HL-60 (cell line): Measurements from ENCODE around the gene RNF32.

Source experiments
- POLR2AphosphoS5 ChIP-seq: IDR thresholded peaks from 2 replicates; pipeline ENCODE4 v1.6.1; 2012; ENCODE audit warnings: low read depth
- SPI1 ChIP-seq: IDR thresholded peaks from 2 replicates; pipeline ENCODE4 v1.6.1; 2012; ENCODE audit warnings: low read depth, mild to moderate bottlenecking, borderline replicate concordance
- TF ChIP-seq, protein P1 (sequence below): IDR thresholded peaks from one replicate; pipeline ENCODE4 v1.5.1; 2011; ENCODE audit warnings: low read length, control low read depth, inconsistent platforms; ENCODE audit not compliant: insufficient read depth
- TF ChIP-seq, protein P2 (sequence below): IDR thresholded peaks from 2 replicates; pipeline ENCODE4 v1.6.1; 2012; ENCODE audit warnings: low read depth; ENCODE audit not compliant: insufficient replicate concordance

DNA sequence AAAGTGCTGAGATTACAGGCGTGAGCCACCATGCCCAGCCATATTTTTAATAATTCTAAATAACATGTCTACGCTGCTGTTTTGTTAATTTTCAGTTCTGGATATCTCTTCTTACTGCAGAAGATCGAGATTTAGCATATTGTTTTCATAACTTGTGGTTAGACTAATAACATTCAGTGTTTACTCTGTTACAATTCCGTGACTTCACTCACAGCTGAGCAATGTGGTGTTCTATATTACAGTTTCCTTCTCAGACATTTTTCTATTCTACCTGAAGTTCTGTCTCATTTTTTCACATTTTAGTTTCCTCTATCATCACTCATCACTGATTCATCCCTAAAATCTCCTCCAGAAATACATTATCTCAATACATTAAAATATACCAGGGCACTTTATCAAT lies 10.9 kb downstream of the RNF32 start:
- TF ChIP-seq POLR2AphosphoS5 (no peak), SPI1 (no peak)
- TF ChIP-seq, protein P1, sequence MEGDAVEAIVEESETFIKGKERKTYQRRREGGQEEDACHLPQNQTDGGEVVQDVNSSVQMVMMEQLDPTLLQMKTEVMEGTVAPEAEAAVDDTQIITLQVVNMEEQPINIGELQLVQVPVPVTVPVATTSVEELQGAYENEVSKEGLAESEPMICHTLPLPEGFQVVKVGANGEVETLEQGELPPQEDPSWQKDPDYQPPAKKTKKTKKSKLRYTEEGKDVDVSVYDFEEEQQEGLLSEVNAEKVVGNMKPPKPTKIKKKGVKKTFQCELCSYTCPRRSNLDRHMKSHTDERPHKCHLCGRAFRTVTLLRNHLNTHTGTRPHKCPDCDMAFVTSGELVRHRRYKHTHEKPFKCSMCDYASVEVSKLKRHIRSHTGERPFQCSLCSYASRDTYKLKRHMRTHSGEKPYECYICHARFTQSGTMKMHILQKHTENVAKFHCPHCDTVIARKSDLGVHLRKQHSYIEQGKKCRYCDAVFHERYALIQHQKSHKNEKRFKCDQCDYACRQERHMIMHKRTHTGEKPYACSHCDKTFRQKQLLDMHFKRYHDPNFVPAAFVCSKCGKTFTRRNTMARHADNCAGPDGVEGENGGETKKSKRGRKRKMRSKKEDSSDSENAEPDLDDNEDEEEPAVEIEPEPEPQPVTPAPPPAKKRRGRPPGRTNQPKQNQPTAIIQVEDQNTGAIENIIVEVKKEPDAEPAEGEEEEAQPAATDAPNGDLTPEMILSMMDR = no peak
- TF ChIP-seq, protein P2, sequence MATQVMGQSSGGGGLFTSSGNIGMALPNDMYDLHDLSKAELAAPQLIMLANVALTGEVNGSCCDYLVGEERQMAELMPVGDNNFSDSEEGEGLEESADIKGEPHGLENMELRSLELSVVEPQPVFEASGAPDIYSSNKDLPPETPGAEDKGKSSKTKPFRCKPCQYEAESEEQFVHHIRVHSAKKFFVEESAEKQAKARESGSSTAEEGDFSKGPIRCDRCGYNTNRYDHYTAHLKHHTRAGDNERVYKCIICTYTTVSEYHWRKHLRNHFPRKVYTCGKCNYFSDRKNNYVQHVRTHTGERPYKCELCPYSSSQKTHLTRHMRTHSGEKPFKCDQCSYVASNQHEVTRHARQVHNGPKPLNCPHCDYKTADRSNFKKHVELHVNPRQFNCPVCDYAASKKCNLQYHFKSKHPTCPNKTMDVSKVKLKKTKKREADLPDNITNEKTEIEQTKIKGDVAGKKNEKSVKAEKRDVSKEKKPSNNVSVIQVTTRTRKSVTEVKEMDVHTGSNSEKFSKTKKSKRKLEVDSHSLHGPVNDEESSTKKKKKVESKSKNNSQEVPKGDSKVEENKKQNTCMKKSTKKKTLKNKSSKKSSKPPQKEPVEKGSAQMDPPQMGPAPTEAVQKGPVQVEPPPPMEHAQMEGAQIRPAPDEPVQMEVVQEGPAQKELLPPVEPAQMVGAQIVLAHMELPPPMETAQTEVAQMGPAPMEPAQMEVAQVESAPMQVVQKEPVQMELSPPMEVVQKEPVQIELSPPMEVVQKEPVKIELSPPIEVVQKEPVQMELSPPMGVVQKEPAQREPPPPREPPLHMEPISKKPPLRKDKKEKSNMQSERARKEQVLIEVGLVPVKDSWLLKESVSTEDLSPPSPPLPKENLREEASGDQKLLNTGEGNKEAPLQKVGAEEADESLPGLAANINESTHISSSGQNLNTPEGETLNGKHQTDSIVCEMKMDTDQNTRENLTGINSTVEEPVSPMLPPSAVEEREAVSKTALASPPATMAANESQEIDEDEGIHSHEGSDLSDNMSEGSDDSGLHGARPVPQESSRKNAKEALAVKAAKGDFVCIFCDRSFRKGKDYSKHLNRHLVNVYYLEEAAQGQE = no peak
